NCI-H1048 (cell line): ENCODE results near the gene GNE.
"Not testable (repeated sequence)": the region's sequence is repeated elsewhere in the genome, so short reads cannot be mapped to it uniquely, and the experiment has no call there.

Source experiments
- DNase-seq: peaks from one replicate; lab custom pipeline; 2025; lab: John Stamatoyannopoulos, UW

The GNE gene

GRCh38 chr9:36258208-36258995, at the start of gene GNE:
GNE (minus strand) TSS chr9:36258448; CDS start chr9:36249355, 9,093 bp downstream.
- DNase-seq: peak; percentile 52

GRCh38 chr9:36306471-36307306, 48.4 kb upstream of the GNE start:
- DNase-seq: no peak

- not testable (repeated sequence) for DNase-seq
Observed at GRCh38 chr9:36304366-36304765, 46.1 kb upstream of the GNE start.

GRCh38 chr9:36301227-36301626, 43.0 kb upstream of the GNE start:
- DNase-seq: no peak

GRCh38 chr9:36298566-36298965, 40.3 kb upstream of the GNE start:
- DNase-seq: no peak

- no peak for DNase-seq
Observed at GRCh38 chr9:36297798-36298197, 39.5 kb upstream of the GNE start.

- not testable (repeated sequence) for DNase-seq
Observed at GRCh38 chr9:36294996-36295395, 36.7 kb upstream of the GNE start.

GRCh38 chr9:36293918-36294317, 35.7 kb upstream of the GNE start:
- no peak for DNase-seq

GRCh38 chr9:36293171-36293570, 34.9 kb upstream of the GNE start:
- DNase-seq: no peak

- DNase-seq: no peak
Observed at GRCh38 chr9:36292641-36293040, 34.4 kb upstream of the GNE start.

GRCh38 chr9:36290996-36291395, 32.7 kb upstream of the GNE start:
- DNase-seq: no peak

- DNase-seq: no peak
Observed at GRCh38 chr9:36289836-36290435, 31.7 kb upstream of the GNE start.

- no peak for DNase-seq
Observed at GRCh38 chr9:36288070-36288469, 29.8 kb upstream of the GNE start.

- DNase-seq: no peak
Observed at GRCh38 chr9:36286388-36286787, 28.1 kb upstream of the GNE start.

- DNase-seq: no peak
Observed at GRCh38 chr9:36284226-36284625, 26.0 kb upstream of the GNE start.

- DNase-seq: no peak
Observed at GRCh38 chr9:36282275-36282674, 24.0 kb upstream of the GNE start.

GRCh38 chr9:36280989-36281388, 22.7 kb upstream of the GNE start:
- no peak for DNase-seq

- no peak for DNase-seq
Observed at GRCh38 chr9:36278243-36278642, 20.0 kb upstream of the GNE start.

- DNase-seq: no peak
Observed at GRCh38 chr9:36276781-36277181, 18.5 kb upstream of the GNE start.

- no peak for DNase-seq
Observed at GRCh38 chr9:36276254-36276653, 18.0 kb upstream of the GNE start.

- DNase-seq: no peak
Observed at GRCh38 chr9:36275060-36275459, 16.8 kb upstream of the GNE start.

- not testable (repeated sequence) for DNase-seq
Observed at GRCh38 chr9:36273354-36273753, 15.1 kb upstream of the GNE start.

GRCh38 chr9:36268007-36268427, 9.8 kb upstream of the GNE start:
- DNase-seq: no peak
